GM13977 (cell line): Measurements from ENCODE around the gene SPDYE17.
"Not testable (repeated sequence)": the region's sequence is repeated elsewhere in the genome, so short reads cannot be mapped to it uniquely, and the experiment has no call there.

ENCODE experiments used
- DNase-seq: peaks from one replicate; pipeline ENCODE4 v3.0.0; 2012; ENCODE audit warnings: low spot score
- in situ Hi-C: fragments of 300-500 bp; cut with MboI; formaldehyde crosslinking; loops from one replicate; pipeline ENCODE4 v1.12.0; 2022; ENCODE audit warnings: low sequenced_read_pairs, low pct_unique_long_range_greater_than_20kb, mixed read lengths, inconsistent platforms; ENCODE audit not compliant: unreplicated experiment

Gene SPDYE17

GRCh38 chr7:76983937-76984783 is 48.0 kb downstream of the SPDYE17 start:
- in situ Hi-C loops, DNase-seq: not testable (repeated sequence)

- in situ Hi-C loops, DNase-seq: not testable (repeated sequence)
Measured at GRCh38 chr7:76983333-76983732, 48.8 kb downstream of the SPDYE17 start.

- DNase-seq, in situ Hi-C loops: not testable (repeated sequence)
Measured at GRCh38 chr7:76982501-76982900, 49.7 kb downstream of the SPDYE17 start.

GRCh38 chr7:76981187-76981970 is 50.8 kb downstream of the SPDYE17 start:
- DNase-seq, in situ Hi-C loops: not testable (repeated sequence)

GRCh38 chr7:76980576-76980975 is 51.6 kb downstream of the SPDYE17 start:
- in situ Hi-C loops, DNase-seq: not testable (repeated sequence)

GRCh38 chr7:76977761-76978367 is 54.3 kb downstream of the SPDYE17 start:
- DNase-seq, in situ Hi-C loops: not testable (repeated sequence)

- DNase-seq, in situ Hi-C loops: not testable (repeated sequence)
Measured at GRCh38 chr7:76974793-76975579, 57.2 kb downstream of the SPDYE17 start.

- DNase-seq, in situ Hi-C loops: not testable (repeated sequence)
Measured at GRCh38 chr7:76974336-76974735, 57.8 kb downstream of the SPDYE17 start.

GRCh38 chr7:76972391-76972790 is 59.8 kb downstream of the SPDYE17 start:
- in situ Hi-C loops, DNase-seq: not testable (repeated sequence)
